Ovary (tissue), 9 donors: ENCODE measurements around the gene RABGAP1L. TPM values are rescaled to one million over a fixed set of nuclear protein-coding genes. Genes with fewer than 3 reads are reported as not detected.

Experiments used
- DNase-seq, 5 donors: peaks; one replicate each; pipeline ENCODE4 v3.0.0-alpha.2; 2019 to 2020
- H3K27ac ChIP-seq, 2 donors: fragments of 200-600 bp; one replicate each; pipeline versions ENCODE4 v1.5.1 to v1.8.0; 2019 to 2022
- H3K27me3 ChIP-seq: fragments of 200-600 bp; one replicate; pipeline ENCODE4 v1.8.0; 2022
- H3K36me3 ChIP-seq: fragments of 200-600 bp; sonication (generic); one replicate; pipeline ENCODE4 v1.5.1; 2019
- H3K4me1 ChIP-seq: one replicate; pipeline ENCODE4 v1.8.1; 2013; ENCODE audit warnings: mild to moderate bottlenecking, moderate library complexity; ENCODE audit not compliant: insufficient read depth
- H3K4me3 ChIP-seq: fragments of 200-600 bp; sonication (generic); one replicate; pipeline ENCODE4 v1.5.1; 2017
- H3K9me3 ChIP-seq, 2 donors: fragments of 200-600 bp in 1 of 2; sonication (generic) in 1 of 2; one replicate each; pipeline versions ENCODE4 v1.5.1 to v1.8.1; 2013 to 2019; ENCODE audit warnings: mild to moderate bottlenecking in 1 of 2, moderate library complexity in 1 of 2
- EP300 ChIP-seq: sonication (generic); formaldehyde crosslinking; IDR thresholded peaks from one replicate; pipeline ENCODE4 v1.6.1; 2017; ENCODE audit warnings: antibody characterized with exemption
- POLR2A ChIP-seq: fragments of 450-650 bp; IDR thresholded peaks from one replicate; pipeline ENCODE4 v1.6.1; 2017; ENCODE audit warnings: antibody characterized with exemption, mild to moderate bottlenecking, moderate library complexity
- whole genome bisulfite sequencing, 3 donors: extraction: QIAGEN DNeasy Blood & Tissue Kit in 1 of 3; methylation state at CpG; one replicate each; pipeline versions ENCODE4 v1.1.5 to v1.1.7; 2013 to 2017; 5-methylcytosine and 5-hydroxymethylcytosine counted together
- intact Hi-C, 4 donors: fragments of 100-400 bp; cut with DNase I; formaldehyde crosslinking; loops; one replicate each; pipeline versions ENCODE4 v1.11.0 to v1.15.1; 2022 to 2023
- polyA plus RNA-seq, 2 donors: library from polyadenylated mRNA; stranded (reverse); fragments of 200-250 nt in 1 of 2; fragments of 350-450 nt in 1 of 2; fragmentation: Illumina TruSeq in 1 of 2; extraction: RNeasy Lipid Tissue Mini Kit (QIAGEN cat#74804) in 1 of 2; gene quantifications; one replicate each; pipeline ENCODE4 v1.2.3, GENCODE V29; 2013 to 2014
- total RNA-seq, 7 donors: library from RNA; depleted of rRNA in 2 of 7; stranded (reverse); fragments of >200 nt in 2 of 7; fragmentation: NEBNext Ultra II Directional in 3 of 7; extraction: Animal tissue kit (Norgen Biotek cat#: 25700) in 3 of 7; gene quantifications; one replicate each; pipeline versions ENCODE4 v1.1.0 to v1.2.4, GENCODE V29; 2016 to 2023
- TF ChIP-seq, protein P1 (sequence below), 3 donors: fragments of 450-650 bp in 2 of 3; fragments of 200-600 bp in 1 of 3; IDR thresholded peaks; one replicate each; pipeline versions ENCODE4 v1.5.1 to v1.8.0; 2016 to 2022; ENCODE audit warnings: antibody characterized with exemption in 3 of 3, mild to moderate bottlenecking in 1 of 3
- donor health status: DM: no; HTN: no; CAD: no; lungs with moderate emphysema.
- donor health status: DM: no; HTN: no; CAD: no.
- donor health status: Bipolar disorder and iron deficiency.
- donor health status: DM: yes; HTN: yes; CAD: no.
- donor health status: DM: no; HTN: no; CAD: no.
- donor health status: DM: yes; HTN: yes; CAD: no.

RABGAP1L gene
- total and polyA plus RNA-seq, 9 donors: 17.1 to 56.5 (median 43.6) TPM

DNA sequence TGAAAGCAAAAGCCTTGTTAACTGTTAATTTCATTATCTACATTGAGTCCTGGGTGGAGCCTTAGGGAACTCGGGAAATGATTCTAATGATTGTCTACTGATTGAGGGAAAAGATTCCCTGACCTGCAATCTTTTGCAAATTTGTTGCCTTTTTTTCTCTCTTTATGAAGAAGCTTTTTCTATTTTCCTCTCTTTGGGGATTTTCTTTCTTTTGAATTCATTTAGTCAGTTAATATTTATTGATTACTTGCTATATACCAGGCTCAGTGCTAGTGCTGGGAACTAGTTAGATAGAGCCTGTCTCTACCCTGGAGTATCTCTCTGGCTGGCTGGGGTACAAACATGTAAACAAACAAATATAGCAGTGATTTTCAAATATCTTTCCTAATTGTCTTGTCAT, 769.2 kb downstream of the RABGAP1L start:
- Histone ChIP-seq H3K9me3 (no peaks in the 10 kb centered on the region), H3K4me1 (no peaks in the 10 kb centered on the region), H3K4me3 (no peak overlapping the region), H3K27ac (no peak overlapping the region), H3K36me3 (no peaks in the 10 kb centered on the region), H3K27me3 (no peaks in the 10 kb centered on the region)
- DNase-seq: no peak
- intact Hi-C loops: no loop called here
- WGBS, 3 donors: 77 to 80% (median 78%) methylated on average over 1 of the region's 1 CpG
- TF ChIP-seq POLR2A: no peak
- no peak for TF ChIP-seq EP300
- TF ChIP-seq, protein P1, sequence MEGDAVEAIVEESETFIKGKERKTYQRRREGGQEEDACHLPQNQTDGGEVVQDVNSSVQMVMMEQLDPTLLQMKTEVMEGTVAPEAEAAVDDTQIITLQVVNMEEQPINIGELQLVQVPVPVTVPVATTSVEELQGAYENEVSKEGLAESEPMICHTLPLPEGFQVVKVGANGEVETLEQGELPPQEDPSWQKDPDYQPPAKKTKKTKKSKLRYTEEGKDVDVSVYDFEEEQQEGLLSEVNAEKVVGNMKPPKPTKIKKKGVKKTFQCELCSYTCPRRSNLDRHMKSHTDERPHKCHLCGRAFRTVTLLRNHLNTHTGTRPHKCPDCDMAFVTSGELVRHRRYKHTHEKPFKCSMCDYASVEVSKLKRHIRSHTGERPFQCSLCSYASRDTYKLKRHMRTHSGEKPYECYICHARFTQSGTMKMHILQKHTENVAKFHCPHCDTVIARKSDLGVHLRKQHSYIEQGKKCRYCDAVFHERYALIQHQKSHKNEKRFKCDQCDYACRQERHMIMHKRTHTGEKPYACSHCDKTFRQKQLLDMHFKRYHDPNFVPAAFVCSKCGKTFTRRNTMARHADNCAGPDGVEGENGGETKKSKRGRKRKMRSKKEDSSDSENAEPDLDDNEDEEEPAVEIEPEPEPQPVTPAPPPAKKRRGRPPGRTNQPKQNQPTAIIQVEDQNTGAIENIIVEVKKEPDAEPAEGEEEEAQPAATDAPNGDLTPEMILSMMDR (IDR thresholded peaks at IDR 0.05): no peak

DNA sequence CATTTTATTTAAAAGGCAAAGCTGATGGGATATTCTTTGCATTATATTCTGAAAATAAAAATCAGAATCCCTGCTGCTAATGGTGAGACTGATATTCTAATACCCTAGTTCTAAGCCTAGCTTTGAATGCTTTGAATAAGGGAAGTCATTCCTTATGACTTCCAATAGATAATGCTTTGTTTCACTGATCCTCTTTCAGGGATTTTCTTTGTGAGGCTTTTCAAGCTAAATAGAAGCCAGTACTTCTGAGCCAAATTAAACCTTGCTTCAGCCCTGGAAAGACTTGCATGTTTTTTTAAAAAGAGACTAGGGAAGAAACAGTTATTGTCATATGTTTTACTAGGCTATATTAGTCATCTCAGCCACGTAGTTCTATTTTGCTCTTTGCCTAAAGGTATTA, 771.9 kb downstream of the RABGAP1L start:
- no peaks in the 10 kb centered on the region for H3K4me1 ChIP-seq
- no peaks in the 10 kb centered on the region for H3K9me3 ChIP-seq
- no peaks in the 10 kb centered on the region for H3K36me3 ChIP-seq
- H3K27ac ChIP-seq: no peak overlapping the region
- WGBS, 3 donors: 20 to 21% (median 21%) methylated on average over 1 of the region's 1 CpG
- no peaks in the 10 kb centered on the region for H3K27me3 ChIP-seq
- no peak overlapping the region for H3K4me3 ChIP-seq
- intact Hi-C loops: no loop called here
- TF ChIP-seq EP300 (no peak), POLR2A (no peak)
- TF ChIP-seq, protein P1 (IDR thresholded peaks at IDR 0.05): no peak
- no peak for DNase-seq

- H3K27me3 ChIP-seq: no peaks in the 10 kb centered on the region
- no peaks in the 10 kb centered on the region for H3K9me3 ChIP-seq
- no peaks in the 10 kb centered on the region for H3K4me1 ChIP-seq
- TF ChIP-seq POLR2A (no peak), EP300 (no peak)
- TF ChIP-seq, protein P1 (IDR thresholded peaks at IDR 0.05): no peak
- no peak overlapping the region for H3K4me3 ChIP-seq
- intact Hi-C loops: no loop called here
- H3K36me3 ChIP-seq: no peaks in the 10 kb centered on the region
- no peak for DNase-seq
- 71 to 95% (median 72%) methylated on average over 2 of the region's 2 CpGs for WGBS, 3 donors
- H3K27ac ChIP-seq: no peak overlapping the region
Measured at GRCh38 chr1:174932587-174932986, 773.3 kb downstream of the RABGAP1L start.

DNA sequence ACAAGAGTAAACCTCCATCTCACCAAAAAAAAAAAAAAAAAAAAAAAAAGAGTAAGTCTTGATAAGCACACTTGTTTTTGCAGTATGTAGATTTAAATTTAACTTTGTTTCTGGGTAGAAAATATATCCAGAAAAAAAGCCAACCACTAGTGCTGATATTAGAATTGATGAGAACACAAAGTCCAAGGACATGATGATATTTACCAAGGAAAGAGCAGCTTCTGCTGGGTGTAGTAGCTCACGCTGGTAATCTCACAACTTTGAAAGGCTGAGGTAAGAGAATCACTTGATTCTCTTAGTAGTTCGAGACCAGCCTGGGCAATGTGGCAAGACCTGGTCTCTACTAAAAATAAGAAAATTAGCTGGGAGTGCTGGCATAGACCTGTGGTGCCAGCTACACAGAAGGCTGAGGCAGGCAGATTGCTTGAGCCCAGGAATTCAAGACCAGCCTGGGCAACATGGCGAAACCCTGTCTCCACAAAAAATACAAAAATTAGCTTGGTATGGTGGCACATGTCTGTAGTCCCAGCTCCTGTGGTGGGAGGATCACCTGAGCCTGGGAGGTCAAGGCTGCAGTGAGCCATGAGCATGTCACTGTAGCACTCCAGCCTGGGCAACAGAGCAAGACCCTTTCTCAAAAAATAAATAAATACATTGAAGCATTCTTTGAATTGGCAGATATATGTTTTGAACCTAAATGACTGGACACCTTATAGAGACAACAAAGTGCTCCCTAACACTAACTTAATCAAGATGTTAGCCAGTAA, 776.8 kb downstream of the RABGAP1L start:
- no peak overlapping the region for H3K27ac ChIP-seq
- no peaks in the 10 kb centered on the region for H3K9me3 ChIP-seq
- TF ChIP-seq POLR2A: no peak
- no peak for TF ChIP-seq EP300
- TF ChIP-seq, protein P1 (IDR thresholded peaks at IDR 0.05): no peak
- H3K4me1 ChIP-seq: no peaks in the 10 kb centered on the region
- H3K36me3 ChIP-seq: no peaks in the 10 kb centered on the region
- WGBS, 3 donors: 67 to 80% (median 72%) methylated on average over 3 of the region's 3 CpGs
- no peaks in the 10 kb centered on the region for H3K27me3 ChIP-seq
- intact Hi-C loops: no loop called here
- DNase-seq: no peak
- H3K4me3 ChIP-seq: no peak overlapping the region
